NCI-H748 treated with DMSO at 0.1 percent for 48 hours (cell line): ENCODE results near the gene CCNH.

Source experiments
- DNase-seq: peaks from one replicate; lab custom pipeline; 2025; lab: John Stamatoyannopoulos, UW

CCNH gene

DNA sequence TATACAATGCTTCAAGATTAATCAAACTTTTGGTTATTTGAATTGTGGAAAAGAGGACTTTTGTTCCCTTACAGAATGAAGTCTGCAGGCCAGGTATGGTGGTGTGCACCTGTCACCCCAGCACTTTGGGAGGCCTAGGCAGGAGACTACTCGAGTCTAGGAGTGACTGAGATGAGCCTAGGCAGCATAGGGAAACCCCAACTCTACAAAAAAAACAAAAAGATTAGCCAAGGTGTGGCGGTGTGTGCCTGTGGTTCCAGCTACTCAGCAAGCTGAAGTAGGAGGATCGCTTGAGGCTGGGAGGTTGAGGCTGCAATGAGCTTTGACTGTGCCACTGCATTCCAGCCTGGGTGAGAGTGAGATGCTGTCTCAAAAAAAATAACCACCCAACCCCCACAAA is 9.3 kb downstream of the CCNH start:
- no peak for DNase-seq

DNA sequence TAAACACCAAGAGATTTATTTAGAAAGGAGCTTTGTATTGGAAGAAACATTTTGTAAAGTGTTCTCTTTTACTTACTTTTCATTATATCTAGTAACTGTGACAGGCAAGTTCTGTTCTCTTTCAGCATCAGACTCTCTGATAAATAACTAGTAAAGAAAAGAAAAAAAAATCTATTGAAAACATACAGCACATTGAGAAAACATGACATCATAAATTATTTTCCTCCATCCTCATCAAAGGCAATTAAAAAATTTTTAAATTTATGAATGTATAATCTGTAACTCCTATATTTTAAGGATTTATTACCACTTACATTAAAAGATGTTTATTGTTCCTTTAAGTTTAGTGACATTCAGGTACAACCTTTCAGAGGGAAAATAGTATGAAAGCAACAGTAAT is 11.1 kb downstream of the CCNH start:
- DNase-seq = no peak

DNA sequence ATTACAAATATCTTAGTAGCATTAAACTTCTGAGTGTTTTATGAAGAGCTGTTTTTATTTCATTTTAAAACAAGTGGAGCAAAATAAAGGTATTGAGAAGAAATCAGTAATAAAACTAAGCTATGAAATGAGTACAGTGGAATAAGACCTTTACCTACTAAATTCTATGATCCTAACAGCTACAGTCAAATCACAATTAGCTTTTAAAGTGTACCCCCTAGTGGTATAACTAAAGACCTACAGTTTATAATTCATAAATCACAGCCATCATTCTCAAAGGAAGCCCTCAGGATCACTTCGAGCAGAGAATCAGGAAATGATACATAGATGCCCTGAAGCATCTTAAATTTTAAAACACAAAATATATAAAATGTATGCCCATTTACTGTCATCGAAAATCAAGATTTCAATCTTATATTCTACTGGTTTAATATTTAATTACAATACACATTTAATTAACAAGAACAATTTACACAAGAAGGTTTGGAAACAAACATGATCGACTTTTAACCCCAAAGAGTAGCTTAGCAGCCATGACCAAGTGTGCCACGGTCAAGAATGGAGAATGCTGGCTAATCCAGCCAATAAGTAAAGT is 12.3 kb downstream of the CCNH start:
- DNase-seq = peak; percentile 61

DNA sequence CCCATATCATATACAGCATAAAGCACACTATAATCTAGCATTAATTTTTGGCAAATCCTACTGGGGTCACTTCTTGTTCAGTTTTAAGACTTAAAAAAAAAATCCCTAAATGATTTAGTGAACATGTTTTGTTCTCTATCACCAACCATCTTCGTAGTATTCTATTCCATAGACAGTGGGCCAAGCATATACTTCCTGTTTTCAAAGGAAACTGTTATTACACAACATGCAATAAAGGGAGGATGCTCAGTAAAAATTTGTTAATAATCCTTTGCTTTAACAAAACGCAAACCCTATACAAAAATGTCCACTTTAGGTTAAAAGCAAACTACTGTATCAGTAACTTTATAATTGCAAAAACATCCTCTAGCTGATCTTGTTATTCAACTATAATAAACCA is 13.0 kb downstream of the CCNH start:
- DNase-seq = no peak

DNA sequence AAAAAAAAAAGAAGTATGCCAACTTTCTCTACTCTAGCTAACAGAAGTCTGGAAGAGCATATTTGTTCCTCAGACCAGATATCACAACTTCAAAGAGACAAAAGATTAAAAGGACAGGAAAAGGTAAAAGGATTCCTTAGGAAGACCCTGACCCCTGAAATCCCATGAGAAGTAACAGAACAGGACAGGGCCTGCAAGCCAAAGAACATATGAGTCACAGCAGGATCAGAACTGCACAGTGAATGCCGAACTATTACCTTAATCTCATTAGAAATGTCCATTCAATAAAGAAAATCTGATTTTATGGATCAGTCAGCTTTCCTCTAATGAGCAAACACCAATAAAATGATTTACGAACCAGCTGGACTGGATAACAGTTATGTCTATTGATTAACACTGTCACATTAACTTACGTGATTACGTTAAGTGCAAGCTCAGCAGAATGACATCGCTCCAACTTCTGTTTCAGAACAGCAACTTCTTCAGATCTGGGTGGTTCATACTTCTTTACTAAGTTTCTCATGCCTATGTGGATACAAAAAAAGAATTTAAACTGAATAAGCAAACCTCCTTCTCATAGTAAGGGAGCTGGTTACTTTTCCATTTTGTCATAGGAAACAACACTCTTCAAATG is 13.6 kb downstream of the CCNH start:
- DNase-seq = no peak

DNA sequence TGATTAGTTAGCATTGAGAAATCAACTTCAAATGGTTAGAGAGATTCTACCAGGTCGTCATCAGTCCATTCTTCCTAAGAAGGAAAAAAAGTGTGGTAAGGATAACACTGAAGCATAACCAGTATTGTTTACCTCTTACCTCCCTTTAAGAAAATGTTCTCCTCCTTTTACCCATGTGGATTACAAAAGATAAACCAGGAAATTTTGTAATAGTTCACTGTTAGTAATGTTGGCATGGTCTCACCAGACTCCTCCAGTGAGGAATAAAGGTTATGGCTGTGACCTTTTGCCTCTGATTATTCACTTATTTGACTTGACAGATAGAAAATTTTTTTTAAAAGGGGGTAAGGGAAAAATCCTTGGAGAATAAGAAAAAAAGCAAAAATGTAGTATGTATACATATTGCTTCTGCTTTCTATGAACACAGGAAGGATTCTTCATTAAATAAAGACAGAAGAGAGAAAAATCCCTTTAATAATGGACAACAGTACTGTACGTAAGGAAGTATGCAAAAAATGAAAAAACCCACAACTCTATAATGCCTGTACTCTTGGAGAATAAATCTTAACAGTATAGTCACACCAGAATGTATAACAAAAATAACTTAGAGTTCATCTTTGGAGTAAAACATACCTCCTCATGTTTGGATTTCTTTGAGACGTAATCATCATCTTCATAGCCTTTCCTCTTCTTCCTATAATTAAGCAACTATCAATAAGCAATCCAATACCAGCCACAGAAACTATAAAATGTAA is 18.1 kb downstream of the CCNH start:
- DNase-seq = no peak

DNA sequence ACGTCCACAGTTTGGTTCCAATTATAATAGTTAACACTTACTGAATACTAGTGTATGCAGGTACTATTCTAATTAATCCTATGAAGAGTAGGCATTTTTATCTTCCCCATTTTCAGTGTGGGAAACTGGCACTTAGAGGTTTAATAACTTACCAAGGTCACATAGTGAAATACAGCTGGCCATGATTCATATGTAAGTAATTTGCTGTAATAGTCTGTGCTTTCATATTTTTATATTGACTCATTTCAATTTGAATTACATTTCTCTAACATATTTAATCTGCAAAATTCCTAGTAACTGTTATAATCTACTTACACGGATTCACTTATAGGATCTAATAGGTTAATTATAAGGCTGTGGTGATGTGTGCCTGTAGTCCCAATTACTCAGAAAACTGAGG is 19.4 kb downstream of the CCNH start:
- no peak for DNase-seq

DNA sequence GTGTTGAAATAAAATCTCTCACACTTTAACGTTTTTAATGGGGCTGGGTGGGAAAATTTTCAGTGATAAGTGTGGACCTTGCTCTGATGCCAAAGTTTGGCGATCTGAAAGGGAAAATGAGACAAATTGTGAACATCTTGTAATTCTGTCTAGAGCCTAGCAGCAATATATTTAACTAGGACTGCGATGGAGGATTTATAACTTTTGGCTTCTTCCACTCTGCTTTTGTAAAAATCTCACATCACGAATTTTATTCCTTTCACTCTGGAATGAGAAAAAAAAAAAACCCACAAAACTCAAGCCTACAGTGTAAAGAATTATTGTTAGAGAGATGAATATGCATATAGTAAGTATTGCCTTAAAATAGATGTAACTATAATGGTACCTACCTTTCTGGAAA is 19.9 kb downstream of the CCNH start:
- no peak for DNase-seq

DNA sequence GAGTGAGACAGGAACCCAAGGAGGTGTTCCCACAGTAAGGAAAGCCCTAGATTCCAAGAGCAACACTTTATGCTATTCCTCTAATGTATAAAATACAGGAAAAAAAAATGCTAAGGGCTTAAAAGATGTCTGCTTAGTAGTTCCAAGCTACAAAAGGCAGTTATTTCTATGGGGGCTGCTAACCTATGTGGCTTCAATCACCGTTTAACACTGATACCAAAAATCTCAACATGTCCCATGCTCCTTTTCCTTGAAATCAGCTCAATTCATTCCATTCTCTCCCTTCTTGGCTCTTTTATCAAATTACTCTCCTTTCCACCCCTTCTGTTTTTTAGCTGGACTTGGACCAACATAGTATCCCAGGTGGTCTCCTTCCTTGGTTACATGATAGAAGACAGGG is 20.6 kb downstream of the CCNH start:
- DNase-seq = no peak

DNA sequence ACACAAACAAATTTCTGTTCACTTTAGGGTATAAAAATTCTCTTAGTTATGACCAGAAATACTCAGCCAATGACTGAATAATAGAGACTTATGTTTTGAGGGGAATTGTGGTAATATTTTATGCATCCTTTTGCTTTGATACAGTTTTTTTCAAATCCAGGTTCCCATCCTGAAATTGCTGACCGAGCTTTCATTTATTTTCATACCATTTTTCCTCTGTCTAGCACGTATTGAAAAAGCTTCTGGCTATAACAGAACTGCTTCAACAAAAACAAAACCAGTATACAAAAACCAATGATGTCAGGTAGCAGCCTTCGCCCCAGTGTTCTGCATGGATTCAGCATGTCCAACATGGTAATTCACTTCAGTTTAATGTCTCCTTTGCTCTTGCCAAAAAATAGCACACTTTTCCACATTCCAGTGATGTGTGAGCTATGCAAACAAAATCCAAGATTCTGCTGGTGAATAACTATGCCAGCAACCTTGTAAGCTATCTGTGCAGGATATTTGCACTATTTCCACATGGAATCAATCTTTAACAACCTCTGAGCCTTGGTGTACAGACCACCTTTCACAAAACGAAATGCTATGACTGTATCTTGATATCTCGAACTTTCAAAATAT is 22.0 kb downstream of the CCNH start:
- no peak for DNase-seq

DNA sequence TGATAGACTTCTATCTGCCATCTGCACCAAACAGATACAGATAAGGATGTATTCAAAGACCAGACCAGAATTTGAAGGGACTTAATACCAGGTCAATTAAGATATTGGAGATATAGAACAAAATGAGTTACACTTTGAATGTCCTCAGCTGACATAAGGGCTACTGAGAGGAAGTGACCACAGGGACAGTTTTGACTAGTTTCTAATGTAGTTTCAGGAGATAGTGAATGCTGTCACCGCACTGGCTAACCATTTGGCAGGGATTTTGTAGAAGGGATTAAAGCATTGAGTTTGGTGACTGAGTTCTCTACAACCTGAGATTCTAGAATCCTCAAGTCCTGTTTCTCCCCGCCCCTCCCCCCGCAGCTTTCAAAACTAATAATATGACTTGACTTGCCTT is 22.7 kb downstream of the CCNH start:
- DNase-seq = no peak

DNA sequence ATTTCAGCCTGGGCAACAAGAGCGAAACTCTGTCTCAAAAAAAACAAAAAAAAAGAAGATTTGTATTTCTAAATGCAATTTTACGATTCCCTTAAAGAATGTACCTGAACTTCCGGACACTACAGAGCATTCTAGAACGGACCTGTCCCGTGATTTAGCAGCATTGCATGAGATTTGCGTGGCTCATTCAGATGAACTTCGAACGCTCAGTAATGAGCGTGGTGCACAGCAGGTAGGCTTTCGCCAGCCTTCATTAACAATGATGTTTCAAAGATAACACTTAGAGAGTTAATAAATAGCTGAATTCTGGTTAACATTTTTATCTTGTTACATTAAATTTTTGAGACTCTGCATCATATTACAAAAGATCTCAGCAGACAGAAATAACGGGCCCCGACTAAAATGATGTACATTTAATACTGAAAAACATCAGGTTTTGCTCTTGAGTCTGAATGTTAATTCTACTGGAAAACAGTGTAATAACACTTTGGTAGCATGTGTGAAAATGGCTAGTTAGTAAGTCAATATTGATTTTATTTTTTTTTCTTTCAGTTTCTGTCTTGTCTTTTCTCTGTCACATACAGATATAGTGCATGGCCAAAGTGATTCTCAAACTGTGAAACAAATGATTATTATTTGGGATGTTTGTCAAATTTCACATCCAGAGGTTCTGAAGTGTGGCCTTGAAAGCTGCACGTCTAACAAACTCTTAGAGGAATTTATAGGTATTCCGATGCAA is 23.3 kb downstream of the CCNH start:
- DNase-seq = no peak

DNA sequence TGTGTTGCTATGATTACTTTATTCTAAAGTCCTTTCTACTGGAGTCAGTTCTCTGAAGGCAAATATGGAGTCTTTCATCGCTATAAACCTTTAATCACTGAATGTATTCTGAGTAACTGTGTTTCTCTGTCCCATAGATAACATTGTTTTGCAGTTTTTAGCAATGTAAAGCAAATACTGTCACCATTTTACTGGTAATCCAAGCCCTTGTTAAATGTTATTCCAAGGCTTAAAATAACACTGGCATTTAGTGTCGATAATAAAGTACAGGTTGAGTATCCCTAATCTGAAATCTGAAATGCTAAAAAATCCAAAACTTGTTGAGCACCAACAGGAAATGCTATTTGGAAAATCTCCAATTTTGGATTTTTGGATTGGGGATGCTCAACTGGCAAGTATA is 24.6 kb downstream of the CCNH start:
- no peak for DNase-seq

DNA sequence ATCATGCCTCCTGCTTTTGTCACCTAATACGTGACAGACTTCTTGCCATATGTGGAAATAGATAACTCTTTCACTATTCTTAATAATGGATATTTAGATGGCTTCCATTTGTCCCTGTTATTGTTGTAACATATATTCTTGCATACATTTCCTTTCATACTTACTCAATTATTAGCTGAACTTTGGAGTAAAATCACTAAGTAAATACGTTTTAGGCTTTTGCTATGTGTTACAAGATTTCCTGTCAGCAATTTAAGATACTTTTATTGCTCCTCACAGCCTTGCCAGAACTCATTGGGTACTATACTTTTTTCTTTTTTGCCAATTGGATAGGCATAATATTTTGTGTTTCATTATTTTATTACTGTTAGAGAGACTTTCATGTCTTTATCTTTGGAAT is 26.9 kb downstream of the CCNH start:
- DNase-seq = no peak

DNA sequence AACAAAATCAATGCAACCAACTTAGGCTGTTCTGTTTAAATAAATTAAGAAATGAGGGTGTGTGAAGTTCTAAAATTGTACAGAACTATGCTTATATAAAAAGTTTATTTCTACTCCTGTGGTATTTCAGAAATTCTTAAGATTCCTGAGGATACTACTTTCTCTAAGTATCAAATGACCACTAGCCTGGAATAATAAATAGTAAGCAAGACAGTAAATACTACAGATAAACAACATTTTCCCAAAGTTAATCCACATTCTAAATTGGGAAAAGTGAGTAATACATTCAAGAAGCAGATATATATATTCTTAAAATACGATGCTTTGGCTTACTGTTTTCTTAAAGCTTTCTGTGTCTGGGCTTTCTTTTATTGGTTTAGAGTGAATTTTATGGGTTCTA is 29.5 kb downstream of the CCNH start:
- no peak for DNase-seq

DNA sequence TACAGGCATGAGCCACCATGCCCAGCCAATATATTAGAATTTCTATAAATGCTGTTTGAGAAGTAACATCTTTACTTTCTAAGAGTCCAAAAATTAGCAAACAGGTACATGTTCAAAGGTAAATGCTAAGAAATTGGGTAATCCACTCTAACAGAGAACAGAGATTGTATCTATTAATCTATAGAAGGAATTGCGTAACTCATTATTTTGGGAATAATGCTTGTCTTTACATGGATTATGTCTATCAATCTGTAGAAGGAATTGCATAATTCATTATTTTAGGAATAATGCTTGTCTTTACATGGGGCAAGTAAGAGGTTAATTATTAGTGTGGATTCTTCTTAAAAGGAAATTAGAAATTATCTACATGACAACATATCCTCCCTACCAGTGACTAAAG is 30.5 kb downstream of the CCNH start:
- no peak for DNase-seq

DNA sequence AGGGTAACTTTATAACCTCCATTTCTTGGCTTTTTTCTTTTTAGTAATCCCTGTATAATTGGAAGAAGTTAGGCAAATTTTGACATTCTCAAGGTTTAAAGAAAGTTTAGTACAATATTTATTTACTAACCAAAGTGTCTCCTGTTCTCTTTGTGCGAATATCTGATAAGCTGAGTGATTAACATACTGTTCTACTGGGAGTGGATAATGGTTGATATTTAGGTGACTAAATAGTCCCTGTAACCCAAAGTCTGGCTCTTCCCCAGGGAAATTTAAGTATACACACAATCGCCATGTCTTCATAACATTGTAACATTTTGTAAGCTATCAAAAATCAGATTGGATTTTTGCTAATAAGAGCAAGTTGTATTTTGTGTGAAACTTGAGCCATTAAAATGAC is 40.0 kb downstream of the CCNH start:
- no peak for DNase-seq

DNA sequence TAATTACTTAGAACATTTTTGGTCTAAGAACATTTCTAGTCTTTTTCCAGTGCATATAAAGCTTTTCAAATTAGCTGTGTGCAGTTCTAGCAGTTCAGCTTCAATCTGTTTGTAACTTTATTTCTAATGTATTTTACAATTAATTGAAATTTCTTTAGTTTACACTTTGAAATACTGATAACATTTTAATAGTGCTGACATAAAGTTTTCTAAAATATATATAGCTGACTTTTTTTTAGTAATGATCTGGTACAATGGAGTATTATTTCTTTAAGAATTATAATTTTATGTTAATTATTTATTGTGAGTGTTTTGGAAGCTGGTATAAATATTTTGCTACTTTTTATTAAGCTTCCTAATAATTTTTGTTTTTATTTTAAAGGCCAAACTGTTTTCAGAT is 43.3 kb downstream of the CCNH start:
- no peak for DNase-seq

DNA sequence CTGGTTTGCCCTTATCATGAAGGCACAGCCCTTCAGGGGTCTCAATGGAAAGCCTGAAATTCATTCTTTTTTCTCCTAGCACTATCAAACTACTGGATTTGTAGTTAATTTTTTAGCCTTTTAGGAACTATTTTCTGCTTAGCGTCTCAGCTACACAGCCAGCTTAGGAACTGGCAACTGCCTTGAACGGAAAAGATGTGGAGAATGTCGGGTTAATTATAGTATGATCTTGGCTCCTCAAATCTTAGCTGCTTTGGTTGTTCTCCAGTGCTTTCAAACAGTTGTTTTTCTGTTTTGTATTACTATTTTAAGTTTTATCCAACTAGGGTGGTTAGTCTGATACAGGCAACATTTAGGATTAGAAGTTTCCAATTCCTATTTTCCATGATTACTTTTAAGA is 44.1 kb downstream of the CCNH start:
- DNase-seq = no peak

DNA sequence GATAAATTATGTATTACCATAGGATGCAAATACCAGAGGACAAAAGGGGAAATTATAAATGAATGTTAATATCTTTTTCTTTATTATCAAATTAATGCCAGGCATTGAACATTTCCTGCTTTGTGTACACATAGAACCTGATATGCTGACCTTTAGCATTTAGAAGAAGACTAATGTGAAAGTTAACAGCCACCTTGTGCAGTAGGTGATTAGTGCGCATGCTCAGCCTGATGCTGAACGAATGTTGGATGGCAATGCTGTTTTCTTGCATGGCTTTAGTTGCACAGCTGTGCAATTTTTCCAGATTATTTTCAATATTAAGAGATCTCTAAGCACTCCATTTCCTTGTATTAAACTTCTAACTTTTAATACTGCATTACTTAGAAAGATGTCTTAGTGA is 45.5 kb downstream of the CCNH start:
- DNase-seq = no peak

DNA sequence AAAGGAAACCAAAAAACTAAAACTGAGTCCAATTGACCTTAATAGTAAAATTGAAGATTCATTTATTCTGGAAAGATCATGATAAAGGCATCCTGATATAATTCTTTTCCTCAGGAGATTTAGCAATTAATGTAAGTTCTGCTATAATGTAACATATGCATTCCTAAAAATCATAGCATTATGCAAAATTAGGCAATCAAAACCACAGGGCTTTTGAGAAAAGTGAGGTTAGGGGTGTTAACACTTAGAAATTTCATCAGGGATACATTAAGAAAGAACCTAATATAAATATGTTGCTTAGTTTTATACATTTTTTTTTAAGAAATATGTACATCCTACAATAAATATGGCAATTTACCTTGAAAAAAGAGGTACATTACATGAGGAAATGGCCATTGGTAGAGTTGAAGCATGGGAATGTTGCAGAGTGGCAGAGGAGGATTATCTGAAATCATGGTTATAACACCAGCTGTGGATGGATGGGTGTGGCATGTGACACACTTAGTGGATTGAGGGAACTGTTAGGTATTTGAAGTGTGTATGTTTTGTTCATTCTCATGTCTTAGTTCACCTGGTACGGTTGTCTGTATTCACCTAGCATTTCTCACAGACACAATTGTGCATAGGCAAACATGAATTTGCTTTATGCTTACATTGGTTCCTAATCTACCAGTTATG is 51.1 kb downstream of the CCNH start:
- no peak for DNase-seq

DNA sequence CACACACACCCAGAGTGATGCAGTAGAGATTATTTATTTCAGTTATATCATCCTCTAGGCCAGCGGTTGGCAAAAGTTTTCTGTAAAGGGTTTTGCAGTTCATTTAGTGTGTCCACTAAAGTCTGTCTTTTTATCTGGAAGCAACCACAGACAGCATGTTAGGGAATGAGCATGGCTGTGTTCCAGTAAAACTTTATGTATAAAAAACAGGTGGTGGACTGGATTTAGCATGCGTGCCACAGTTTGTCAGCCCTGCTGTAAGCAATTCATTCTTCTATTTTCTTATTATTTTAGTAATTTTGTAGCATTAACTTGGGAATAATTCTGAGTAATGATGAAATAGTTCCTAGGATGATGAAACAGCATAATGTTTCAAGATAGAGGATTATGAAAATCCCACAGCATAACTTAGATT is 51.7 kb downstream of the CCNH start:
- no peak for DNase-seq
